Fibroblast of pulmonary artery (primary cell): ENCODE results near the gene CRYGN.

Experiments
- DNase-seq: peaks from one replicate; pipeline ENCODE4 v3.0.0-alpha.2; 2010; ENCODE audit warnings: low read depth
- H3K4me3 ChIP-seq: replicated peaks from 2 replicates; pipeline ENCODE4 v1.5.1; 2011; ENCODE audit warnings: low read depth, mild to moderate bottlenecking, control low read depth, low read length, moderate library complexity
- TF ChIP-seq, protein P1 (sequence below): IDR thresholded peaks from 2 replicates; pipeline ENCODE4 v1.5.1; 2011; ENCODE audit warnings: mild to moderate bottlenecking, control low read depth, low read length, inconsistent platforms; ENCODE audit errors: missing control alignments

The CRYGN gene

DNA sequence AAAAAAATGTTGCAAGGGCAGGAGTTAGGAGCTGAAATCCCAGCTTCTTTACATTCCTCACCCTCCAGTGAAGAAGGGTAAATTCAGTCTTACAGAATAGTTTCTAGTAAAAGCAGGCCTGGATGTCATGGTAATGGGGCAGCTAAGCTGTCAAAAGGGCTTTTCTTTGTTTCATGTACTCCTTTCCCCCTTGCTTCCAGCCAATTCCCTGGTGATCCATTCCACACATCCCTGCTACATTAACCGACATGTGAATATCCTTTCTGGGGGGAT is 43.7 kb upstream of the CRYGN start:
- DNase-seq, result no peak
- H3K4me3 ChIP-seq, result no peak overlapping the region
- TF ChIP-seq, protein P1, sequence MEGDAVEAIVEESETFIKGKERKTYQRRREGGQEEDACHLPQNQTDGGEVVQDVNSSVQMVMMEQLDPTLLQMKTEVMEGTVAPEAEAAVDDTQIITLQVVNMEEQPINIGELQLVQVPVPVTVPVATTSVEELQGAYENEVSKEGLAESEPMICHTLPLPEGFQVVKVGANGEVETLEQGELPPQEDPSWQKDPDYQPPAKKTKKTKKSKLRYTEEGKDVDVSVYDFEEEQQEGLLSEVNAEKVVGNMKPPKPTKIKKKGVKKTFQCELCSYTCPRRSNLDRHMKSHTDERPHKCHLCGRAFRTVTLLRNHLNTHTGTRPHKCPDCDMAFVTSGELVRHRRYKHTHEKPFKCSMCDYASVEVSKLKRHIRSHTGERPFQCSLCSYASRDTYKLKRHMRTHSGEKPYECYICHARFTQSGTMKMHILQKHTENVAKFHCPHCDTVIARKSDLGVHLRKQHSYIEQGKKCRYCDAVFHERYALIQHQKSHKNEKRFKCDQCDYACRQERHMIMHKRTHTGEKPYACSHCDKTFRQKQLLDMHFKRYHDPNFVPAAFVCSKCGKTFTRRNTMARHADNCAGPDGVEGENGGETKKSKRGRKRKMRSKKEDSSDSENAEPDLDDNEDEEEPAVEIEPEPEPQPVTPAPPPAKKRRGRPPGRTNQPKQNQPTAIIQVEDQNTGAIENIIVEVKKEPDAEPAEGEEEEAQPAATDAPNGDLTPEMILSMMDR, result no peak

DNA sequence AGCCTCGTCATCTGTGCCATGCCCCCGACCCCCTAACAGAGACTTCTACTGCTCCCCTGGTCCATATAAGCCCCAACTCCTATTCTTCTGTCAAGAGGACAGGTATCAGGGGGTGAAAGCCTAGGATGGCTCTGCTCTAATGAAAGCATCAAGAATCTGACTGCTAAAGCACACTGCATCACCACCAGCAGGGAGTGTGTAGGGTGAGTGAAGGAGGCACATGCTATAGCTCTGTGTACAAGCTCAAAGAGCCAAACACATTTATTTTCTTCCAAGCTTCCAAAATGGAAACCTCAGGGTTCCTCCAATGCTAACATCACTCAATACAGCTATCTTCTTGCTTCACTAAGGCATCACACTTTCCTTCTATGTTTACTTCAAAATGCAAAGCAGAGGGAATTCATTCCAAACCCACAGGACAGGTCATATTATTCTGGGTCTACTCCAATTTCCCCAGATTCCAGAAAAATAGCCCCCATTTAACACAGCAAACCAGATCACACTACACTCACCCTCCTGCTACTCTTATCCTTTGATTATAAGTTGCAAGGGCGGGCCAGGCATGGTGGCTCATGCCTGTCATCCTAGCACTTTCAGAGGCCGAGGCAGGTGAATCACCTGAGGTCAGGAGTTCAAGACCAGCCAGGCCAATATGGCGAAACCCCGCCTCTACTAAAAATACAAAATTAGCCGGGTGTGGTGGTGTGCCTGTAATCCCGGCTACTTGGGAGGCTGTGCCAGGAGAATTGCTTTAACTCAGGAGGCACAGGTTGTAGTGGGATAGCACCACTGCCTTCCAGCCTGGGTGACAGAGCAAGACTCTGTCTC is 43.2 kb upstream of the CRYGN start:
- TF ChIP-seq, protein P1, result no peak

DNA sequence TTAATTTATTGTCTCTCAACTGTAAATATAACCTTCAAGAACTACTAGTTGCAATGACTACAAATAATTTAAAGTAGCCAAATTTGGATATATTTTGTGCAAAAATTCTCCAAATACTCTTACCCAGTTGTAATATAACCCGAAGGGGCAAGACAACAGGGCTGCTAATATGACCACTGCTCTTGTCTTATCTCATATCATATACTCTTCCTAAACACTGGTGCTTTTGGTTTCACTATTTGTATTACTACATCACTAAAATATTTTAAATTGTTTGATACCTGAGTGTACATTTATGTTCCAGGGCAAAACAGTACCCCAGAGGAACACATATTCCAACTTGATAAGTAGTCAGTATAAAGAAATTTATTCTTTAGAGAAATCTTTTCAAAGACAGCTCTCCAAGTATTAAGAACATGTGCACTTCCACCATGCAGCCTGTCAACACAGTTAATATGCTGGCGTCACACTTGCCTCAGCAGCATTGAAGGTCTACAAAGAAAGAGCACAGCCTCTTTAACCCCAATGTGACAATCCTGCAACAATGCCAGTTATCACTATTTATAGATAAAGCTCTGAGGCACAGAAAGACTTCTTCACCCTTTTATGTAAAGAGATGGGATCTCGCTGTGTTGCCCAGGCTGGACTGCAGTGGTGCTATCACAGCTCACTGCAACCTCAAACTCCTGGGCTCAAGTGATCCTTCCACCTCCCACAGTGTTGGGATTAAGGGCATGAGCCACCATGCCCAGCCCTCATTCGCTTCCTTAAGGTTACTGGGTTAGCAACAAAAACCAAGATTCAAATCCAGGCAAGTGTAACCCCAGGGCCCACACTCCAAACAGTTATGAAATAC is 41.9 kb upstream of the CRYGN start:
- H3K4me3 ChIP-seq, result no peak overlapping the region
- no peak for DNase-seq
- TF ChIP-seq, protein P1, result no peak

More for the DNA sequence above, 43.2 kb upstream of the CRYGN start:
- no peak overlapping the region for H3K4me3 ChIP-seq
- DNase-seq, result no peak

DNA sequence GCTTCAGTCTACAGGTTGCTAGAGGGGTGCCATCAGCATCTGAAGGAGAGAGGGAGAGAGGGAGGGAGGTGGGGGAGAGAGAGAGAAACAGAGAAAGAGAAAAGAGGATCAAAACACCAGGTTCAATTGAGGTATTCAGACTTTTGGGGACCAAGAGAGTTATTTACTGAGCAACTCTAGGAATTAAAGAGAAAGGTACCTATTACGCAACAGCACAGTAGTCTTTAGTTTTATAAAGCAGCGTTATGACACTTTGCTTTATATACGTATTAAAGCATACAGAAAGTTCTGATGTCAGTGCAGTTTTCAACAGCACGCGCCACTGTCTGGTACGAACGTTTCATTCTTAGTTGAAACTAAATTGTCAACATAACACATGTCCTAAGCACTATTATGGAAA is 37.9 kb upstream of the CRYGN start:
- H3K4me3 ChIP-seq, result no peak overlapping the region
- no peak for DNase-seq
- TF ChIP-seq, protein P1, result no peak

DNA sequence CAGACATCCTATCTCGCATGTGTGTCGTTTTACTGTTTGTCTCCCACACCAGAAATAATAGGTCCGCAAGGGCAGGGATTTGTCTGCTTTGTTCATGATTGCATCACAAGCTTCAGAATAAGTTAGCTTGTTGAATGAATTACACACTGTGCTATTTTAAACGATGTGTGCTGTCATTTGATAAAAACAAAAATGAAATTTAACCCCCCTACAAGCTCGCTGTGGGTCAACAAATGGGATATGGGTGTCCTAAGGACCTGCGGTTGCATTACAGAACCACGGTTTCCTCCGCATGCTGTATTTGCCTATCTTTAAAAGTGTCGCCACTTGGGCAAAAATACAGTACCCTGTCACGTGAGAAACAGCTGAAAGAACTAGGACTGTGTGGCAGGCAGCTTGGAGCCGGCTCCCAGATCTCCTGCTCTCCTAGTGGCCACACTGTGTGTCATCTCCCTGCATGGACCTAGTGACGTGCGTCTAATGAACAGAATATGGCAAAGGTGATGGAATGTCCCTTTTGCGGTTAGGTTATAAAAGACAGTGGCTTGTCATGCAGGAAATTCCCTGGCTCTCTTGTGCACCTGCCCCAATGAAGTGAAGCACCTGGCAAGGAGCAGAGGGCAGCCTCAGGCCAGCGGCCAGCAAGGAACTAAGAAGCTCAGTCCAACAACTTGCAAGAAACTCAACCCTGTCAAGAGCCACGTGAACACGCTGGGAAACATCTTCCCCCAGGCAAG is 32.9 kb upstream of the CRYGN start:
- DNase-seq, result peak; percentile 71
- no peak overlapping the region for H3K4me3 ChIP-seq
- TF ChIP-seq, protein P1, result no peak

DNA sequence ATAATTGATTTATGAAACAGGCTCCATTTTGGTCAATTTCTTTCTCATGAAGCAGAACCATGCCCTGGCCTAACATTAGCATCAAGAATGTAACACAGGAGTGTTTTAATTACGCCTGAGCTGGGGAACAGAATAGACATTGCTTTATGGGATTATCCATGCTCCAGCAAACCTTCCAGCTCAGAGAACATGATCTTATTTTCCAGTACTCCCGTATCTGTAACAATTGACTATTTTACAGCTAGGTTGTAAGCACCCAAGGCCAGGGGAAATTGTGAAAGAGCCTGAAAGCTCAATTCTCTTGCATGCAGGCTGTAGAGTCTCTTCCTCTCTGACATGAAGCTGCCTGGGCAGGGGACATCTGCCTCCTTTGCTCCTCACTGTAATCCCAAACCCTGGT is 30.8 kb upstream of the CRYGN start:
- no peak overlapping the region for H3K4me3 ChIP-seq
- TF ChIP-seq, protein P1, result no peak
- DNase-seq, result no peak
